OCI-LY1 (cell line): ENCODE results near the gene TLR8.

ENCODE experiments used
- H2AFZ ChIP-seq: fragments of 200-600 bp; sonication (generic), shearing (Covaris generic); 2 replicates; pipeline ENCODE4 v1.6.0; 2014; ENCODE audit warnings: antibody characterized with exemption, mild to moderate bottlenecking, low read length
- H3F3A ChIP-seq: fragments of 200-600 bp; sonication (generic), shearing (Covaris generic); 2 replicates; pipeline ENCODE4 v1.6.0; 2014; ENCODE audit warnings: mild to moderate bottlenecking, antibody characterized with exemption, low read length, moderate library complexity; ENCODE audit not compliant: insufficient read depth
- H3K27ac ChIP-seq: fragments of 200-600 bp; sonication (generic); 2 replicates; pipeline ENCODE4 v1.5.1; 2014; ENCODE audit warnings: low read length, mixed run types, mild to moderate bottlenecking, low read depth; ENCODE audit not compliant: poor library complexity, severe bottlenecking
- H3K27me3 ChIP-seq: fragments of 200-600 bp; sonication (generic); 2 replicates; pipeline ENCODE4 v1.6.0; 2014; ENCODE audit warnings: antibody characterized with exemption, mild to moderate bottlenecking, low read length, moderate library complexity; ENCODE audit not compliant: insufficient read depth
- H3K36me3 ChIP-seq: fragments of 200-600 bp; sonication (generic); 2 replicates; pipeline ENCODE4 v1.6.1; 2014; ENCODE audit warnings: mild to moderate bottlenecking, antibody characterized with exemption, low read length, moderate library complexity, mixed read lengths; ENCODE audit not compliant: insufficient read depth
- H3K4me1 ChIP-seq: fragments of 200-600 bp; sonication (generic); 2 replicates; pipeline ENCODE4 v1.5.1; 2014; ENCODE audit warnings: mild to moderate bottlenecking, low read length, moderate library complexity; ENCODE audit not compliant: insufficient read depth, severe bottlenecking
- H3K4me2 ChIP-seq: fragments of 200-600 bp; sonication (generic), shearing (Covaris generic); 2 replicates; pipeline ENCODE4 v1.6.1; 2014; ENCODE audit warnings: low read length
- H3K4me3 ChIP-seq: fragments of 200-600 bp; sonication (generic); 2 replicates; pipeline ENCODE4 v1.5.1; 2014; ENCODE audit warnings: low read length, low read depth, mild to moderate bottlenecking, mixed read lengths; ENCODE audit not compliant: poor library complexity, severe bottlenecking
- H3K79me2 ChIP-seq: fragments of 200-600 bp; shearing (Covaris generic); 2 replicates; pipeline ENCODE4 v1.6.1; 2016; ENCODE audit warnings: mixed run types, low read length, mixed read lengths; ENCODE audit not compliant: insufficient read depth
- H3K9ac ChIP-seq: fragments of 200-600 bp; sonication (generic), shearing (Covaris generic); 2 replicates; pipeline ENCODE4 v1.6.1; 2014; ENCODE audit warnings: mild to moderate bottlenecking, low read length, mixed read lengths
- H3K9me2 ChIP-seq: fragments of 200-600 bp; sonication (generic), shearing (Covaris generic); 2 replicates; pipeline ENCODE4 v1.6.1; 2014; ENCODE audit warnings: low read depth, mild to moderate bottlenecking, low read length, mixed read lengths
- H3K9me3 ChIP-seq: fragments of 200-600 bp; shearing (Covaris generic); 2 replicates; pipeline ENCODE4 v1.6.1; 2014; ENCODE audit warnings: low read length, mixed read lengths
- H4K20me1 ChIP-seq: fragments of 200-600 bp; sonication (generic), shearing (Covaris generic); 2 replicates; pipeline ENCODE4 v1.6.0; 2016; ENCODE audit warnings: mild to moderate bottlenecking, low read length; ENCODE audit not compliant: insufficient read depth
- CTCF ChIP-seq: fragments of 200-600 bp; sonication (generic), shearing (Covaris generic); IDR thresholded peaks from 2 replicates; pipeline ENCODE4 v1.5.1; 2017; ENCODE audit warnings: mild to moderate bottlenecking, antibody characterized with exemption, low read length, moderate library complexity, mixed read lengths
- EZH2 ChIP-seq: fragments of 200-600 bp; sonication (generic), shearing (Covaris generic); IDR thresholded peaks from 2 replicates; pipeline ENCODE4 v1.8.0; 2017; ENCODE audit warnings: borderline replicate concordance, mixed run types, mild to moderate bottlenecking, antibody characterized with exemption, low read length, moderate library complexity, mixed read lengths

Gene TLR8

GRCh38 chrX:12922599-12922919, 16.1 kb downstream of the TLR8 start:
- no peaks in the 10 kb centered on the region for H3K27me3 ChIP-seq
- no peaks in the 10 kb centered on the region for H3K36me3 ChIP-seq

GRCh38 chrX:12929701-12930100, 23.3 kb downstream of the TLR8 start:
- H3K79me2 ChIP-seq = no peaks in the 10 kb centered on the region
- H3K27ac ChIP-seq = no peak overlapping the region
- H3F3A ChIP-seq = no peaks in the 10 kb centered on the region
- no peak overlapping the region for H3K4me3 ChIP-seq
- no peak overlapping the region for H2AFZ ChIP-seq
- H3K4me2 ChIP-seq = no peak overlapping the region
- no peaks in the 10 kb centered on the region for H3K9me3 ChIP-seq
- TF ChIP-seq CTCF = no peak
- no peaks in the 10 kb centered on the region for H3K4me1 ChIP-seq
- H3K36me3 ChIP-seq = no peaks in the 10 kb centered on the region
- no peaks in the 10 kb centered on the region for H3K27me3 ChIP-seq
- H3K9me2 ChIP-seq = no peaks in the 10 kb centered on the region
- no peak overlapping the region for H3K9ac ChIP-seq
- no peaks in the 10 kb centered on the region for H4K20me1 ChIP-seq

More at GRCh38 chrX:12922599-12922919, 16.1 kb downstream of the TLR8 start:
- no peak for TF ChIP-seq EZH2
- TF ChIP-seq CTCF = no peak
- Histone ChIP-seq H4K20me1 (no peaks in the 10 kb centered on the region), H3F3A (no peaks in the 10 kb centered on the region), H3K4me2 (no peak overlapping the region), H3K4me3 (no peak overlapping the region), H2AFZ (no peak overlapping the region), H3K9me2 (no peaks in the 10 kb centered on the region), H3K79me2 (no peaks in the 10 kb centered on the region), H3K27ac (no peak overlapping the region), H3K9me3 (no peaks in the 10 kb centered on the region), H3K4me1 (no peaks in the 10 kb centered on the region), H3K9ac (no peak overlapping the region)

- H3K4me2 ChIP-seq = no peak overlapping the region
- no peaks in the 10 kb centered on the region for H3K36me3 ChIP-seq
- H3K4me1 ChIP-seq = no peaks in the 10 kb centered on the region
- no peak for TF ChIP-seq CTCF
- no peak for TF ChIP-seq EZH2
- H3F3A ChIP-seq = no peaks in the 10 kb centered on the region
- no peaks in the 10 kb centered on the region for H3K9me2 ChIP-seq
- H3K9ac ChIP-seq = no peak overlapping the region
- H3K27ac ChIP-seq = no peak overlapping the region
- H4K20me1 ChIP-seq = no peaks in the 10 kb centered on the region
- no peaks in the 10 kb centered on the region for H3K9me3 ChIP-seq
- H3K27me3 ChIP-seq = no peaks in the 10 kb centered on the region
- no peak overlapping the region for H3K4me3 ChIP-seq
- no peak overlapping the region for H2AFZ ChIP-seq
- no peaks in the 10 kb centered on the region for H3K79me2 ChIP-seq
Observed at GRCh38 chrX:12930150-12930549, 23.7 kb downstream of the TLR8 start.
